Renal cortex interstitium (tissue), 11 donors: ENCODE measurements around the gene BMF. TPM values are rescaled to one million over a fixed set of nuclear protein-coding genes. Genes with fewer than 3 reads are reported as not detected.
"Not testable (repeated sequence)": the region's sequence is repeated elsewhere in the genome, so short reads cannot be mapped to it uniquely, and the experiment has no call there.

Experiments
- DNase-seq, 11 donors: peaks; one replicate each; pipeline ENCODE4 v3.0.0-alpha.2; 2013; ENCODE audit warnings: low read depth in 9 of 11, low spot score in 4 of 11; ENCODE audit errors: extremely low read depth in 1 of 11
- polyA plus RNA-seq, 3 donors: library from polyadenylated mRNA; unstranded; fragments of 120-200 nt; gene quantifications; one replicate each; pipeline ENCODE4 v1.2.1, GENCODE V29; 2013; ENCODE audit not compliant: insufficient read length in 3 of 3

BMF gene
- polyA plus RNA-seq, 3 donors: 34.9 to 45.1 (median 41.3) TPM

DNA sequence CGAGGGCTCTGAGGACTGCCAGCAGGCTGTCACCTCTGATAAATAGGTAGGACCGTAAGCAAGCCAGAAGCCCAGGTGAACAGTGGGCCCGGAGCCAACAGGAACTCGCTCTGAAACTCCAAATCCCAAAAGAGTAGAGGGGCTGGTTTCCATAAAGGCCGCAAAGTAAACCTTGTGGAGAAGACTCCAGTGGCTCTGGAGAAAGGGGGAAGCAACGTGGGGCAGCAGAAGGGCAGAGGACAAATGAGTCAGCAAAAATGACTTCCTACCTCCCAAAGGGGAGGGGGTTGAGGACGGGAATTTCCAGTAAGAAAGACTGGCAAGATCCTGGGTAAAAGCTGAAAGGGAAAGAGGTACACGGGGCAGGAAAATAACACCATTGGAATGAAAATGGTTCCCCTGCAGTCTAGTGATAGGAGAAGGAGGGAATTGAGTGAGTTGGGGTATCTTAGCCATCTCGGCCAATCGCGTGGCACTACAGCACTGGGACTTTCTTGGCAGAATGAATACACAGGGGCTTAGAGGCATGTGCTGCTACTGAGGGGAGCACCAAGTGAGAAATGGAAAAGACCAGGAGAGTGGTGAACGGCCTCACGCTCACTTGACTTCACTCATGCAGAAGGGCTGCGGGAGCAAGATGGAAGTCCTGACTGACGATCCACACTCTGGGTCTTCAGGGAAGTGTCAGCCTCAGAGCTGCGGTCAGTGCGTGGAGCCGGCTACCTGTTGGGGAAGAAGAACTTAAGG lies 33.2 kb downstream of the BMF start:
- DNase-seq: no peak

- not testable (repeated sequence) for DNase-seq
Measured at GRCh38 chr15:40074656-40075055, 34.0 kb downstream of the BMF start.

GRCh38 chr15:40073716-40074490 lies 34.8 kb downstream of the BMF start:
- not testable (repeated sequence) for DNase-seq

DNA sequence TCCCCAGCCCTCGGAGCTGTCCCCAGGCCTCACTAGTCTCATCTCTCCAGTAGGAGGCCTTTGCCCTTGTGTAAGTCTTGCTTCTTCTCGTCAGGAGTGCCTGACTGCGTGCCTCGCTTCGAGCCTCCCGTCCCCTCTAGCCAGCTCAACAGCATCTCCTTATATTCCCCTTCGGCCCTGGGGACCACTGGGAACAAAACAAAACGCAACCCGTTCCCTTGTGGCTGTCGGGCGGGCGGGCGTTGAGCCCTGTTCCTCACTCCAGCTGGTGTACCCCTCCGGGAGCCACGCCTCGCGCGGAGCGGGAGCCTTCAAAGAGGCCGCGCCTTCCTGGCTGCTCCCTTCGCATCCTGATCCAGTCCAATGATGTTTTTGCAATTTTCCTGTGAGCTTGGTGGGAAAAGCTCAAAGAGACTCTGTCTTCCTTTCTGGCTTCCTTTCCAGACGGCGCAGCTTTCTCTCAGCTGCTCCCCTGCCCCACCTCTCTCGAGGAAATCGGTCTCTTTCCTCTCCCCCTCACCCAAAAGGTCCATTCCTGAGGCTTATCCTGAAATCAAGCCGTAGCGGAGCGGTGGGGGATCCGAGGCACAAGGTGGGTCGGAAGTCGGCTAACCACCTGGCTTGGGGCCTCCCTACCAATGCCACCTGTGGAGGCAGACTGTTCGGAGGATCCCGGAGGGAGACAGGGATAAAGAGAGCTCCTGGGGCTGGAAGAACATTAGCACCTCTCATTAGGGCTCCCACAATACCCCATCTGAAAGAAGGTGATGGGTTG lies 36.3 kb downstream of the BMF start:
- DNase-seq: no peak

DNA sequence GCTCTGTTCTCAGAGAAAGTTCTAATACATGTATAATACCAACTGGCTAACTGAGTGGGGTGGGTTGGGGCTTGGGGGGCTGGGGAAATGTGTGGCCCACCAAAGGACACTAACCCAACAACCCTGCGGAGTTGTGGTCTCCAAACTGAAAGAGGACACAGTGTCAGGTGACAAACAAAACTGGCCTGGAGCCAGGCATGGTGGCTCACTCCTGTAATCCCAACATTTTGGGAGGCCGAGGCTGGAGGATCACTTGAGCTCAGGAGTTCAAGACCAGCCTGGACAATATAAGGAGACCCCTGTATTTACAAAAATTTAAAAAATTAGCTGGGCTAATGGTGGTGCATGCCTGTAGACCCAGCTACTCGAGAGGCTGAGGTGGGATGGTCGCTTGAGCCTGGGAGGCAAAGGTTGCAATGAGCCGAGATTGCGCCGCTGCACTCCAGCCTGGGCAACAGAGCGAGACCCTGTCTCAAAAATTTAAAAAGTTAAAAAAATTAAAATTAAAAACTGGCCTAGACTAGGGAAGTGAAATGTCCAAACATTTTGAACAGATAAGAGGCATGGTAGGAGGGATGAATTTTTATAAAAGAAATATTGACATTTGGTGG lies 38.0 kb downstream of the BMF start:
- no peak for DNase-seq

- no peak for DNase-seq
Measured at GRCh38 chr15:40070166-40070557, 38.5 kb downstream of the BMF start.

DNA sequence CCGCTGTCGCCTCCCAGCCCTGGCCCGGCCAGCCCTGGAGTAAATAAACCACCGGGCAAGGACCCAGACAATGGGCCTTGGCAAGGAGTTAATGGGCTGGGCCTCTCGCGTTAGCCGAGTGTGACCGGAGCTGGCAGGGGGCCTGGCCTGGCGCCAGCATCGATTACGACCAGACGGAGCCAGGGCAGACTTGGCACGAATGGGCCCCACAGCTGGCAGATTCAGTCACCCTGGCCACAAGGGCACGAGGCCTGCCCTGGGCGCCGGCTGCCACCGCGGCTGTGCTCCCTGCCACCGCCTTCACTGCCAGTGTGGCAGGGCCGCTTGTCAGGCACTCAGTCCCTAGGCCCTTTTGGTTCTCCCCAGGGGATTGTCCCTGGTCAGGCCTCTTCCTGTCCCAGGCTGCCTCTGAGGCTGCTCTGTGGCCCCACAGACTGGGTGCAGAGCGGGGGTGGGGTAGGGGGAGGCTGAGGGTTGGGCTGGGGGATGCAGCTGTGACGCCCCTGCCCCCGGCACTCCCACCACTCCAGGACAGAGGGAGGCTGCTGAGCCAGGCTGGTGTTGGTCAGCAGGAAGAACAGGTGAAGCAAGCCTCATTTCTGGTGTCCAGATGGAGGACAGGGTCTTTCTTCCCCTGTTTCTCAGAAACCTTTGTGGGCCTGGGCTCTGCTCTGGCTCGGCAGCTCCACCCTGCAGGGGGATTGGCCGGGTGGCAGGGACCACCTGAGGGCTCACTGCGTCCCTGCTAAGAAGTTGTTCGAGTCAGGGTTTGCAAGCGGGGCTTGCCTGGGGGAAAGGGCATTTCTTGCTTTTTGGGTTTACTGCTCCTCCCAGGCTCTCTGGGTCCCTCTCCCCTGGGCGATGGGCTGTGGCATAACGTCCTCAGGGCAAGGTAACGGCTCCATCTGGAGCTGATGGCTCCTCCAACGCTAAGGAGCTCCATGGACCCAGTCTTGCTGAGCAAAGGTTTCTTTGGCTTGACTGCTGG lies 39.2 kb downstream of the BMF start:
- DNase-seq: peak in 8 of 11 donors; percentile 62 to 85 (median 78)

DNA sequence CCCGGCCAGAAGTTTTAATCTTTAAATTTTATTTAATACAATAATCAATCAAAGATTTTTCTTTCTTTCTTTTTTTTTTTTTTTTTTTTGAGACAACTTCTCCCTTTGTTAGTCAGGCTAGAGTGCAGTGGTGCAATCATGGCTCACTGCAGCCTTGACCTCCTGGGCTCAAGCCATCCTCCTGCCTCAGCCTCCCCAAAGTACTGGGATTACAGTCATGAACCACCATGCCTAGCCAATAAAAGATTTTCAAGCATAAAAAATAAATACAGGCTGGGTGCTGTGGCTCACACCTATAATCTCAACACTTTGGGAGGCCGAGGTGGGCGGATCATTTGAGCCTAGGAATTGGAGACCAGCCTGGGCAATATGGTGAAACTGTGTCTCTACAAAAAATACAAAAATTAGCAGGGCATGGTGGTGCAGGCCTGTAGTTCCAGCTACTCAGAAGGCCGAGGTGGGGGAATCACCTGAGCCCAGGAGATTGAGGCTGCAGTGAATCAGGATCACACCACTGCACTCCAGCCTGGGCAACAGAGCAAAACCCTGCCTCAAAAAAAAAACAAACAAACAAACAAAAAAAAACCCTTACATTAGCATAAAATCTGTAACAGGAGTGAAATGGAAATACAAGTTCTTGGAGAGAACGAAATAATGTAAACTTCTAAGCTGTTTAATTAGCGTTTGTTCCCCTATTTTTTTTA lies 40.6 kb downstream of the BMF start:
- DNase-seq: no peak

GRCh38 chr15:40066589-40066988 lies 42.1 kb downstream of the BMF start:
- DNase-seq: no peak

- no peak for DNase-seq
Measured at GRCh38 chr15:40065166-40065565, 43.5 kb downstream of the BMF start.

DNA sequence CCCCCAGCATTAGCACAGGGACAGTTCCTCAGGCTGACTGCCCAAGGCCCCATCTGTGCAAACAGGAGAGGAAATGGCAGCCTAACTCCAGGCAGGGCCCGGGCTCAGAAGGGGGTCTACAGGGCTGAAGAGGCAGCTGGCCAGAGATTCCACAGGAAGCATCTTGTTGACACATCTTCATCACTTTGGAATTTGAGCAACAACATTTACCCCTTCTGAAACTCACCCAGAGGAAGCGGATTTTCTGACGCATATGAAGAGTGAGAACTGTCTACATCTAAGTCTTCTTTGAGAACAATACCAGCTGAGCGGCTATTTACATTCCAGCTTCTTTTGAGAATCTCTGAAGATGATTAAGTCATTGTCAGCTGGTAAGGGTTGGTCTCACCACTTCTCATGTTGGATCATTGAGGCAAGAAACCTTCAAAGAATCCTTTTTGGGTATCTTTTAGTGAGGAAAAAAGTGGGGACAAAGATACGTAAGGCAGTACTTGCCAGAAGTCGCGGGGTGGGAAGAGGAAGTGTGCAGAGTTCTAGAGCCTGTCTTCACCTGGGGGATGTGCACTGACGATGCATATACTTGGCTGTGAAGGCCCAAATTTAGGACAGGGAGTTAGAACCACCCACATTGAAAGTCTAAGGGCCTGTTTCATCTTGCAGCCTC lies 44.3 kb downstream of the BMF start:
- no peak for DNase-seq

- DNase-seq: no peak
Measured at GRCh38 chr15:40063563-40064011, 45.1 kb downstream of the BMF start.

DNA sequence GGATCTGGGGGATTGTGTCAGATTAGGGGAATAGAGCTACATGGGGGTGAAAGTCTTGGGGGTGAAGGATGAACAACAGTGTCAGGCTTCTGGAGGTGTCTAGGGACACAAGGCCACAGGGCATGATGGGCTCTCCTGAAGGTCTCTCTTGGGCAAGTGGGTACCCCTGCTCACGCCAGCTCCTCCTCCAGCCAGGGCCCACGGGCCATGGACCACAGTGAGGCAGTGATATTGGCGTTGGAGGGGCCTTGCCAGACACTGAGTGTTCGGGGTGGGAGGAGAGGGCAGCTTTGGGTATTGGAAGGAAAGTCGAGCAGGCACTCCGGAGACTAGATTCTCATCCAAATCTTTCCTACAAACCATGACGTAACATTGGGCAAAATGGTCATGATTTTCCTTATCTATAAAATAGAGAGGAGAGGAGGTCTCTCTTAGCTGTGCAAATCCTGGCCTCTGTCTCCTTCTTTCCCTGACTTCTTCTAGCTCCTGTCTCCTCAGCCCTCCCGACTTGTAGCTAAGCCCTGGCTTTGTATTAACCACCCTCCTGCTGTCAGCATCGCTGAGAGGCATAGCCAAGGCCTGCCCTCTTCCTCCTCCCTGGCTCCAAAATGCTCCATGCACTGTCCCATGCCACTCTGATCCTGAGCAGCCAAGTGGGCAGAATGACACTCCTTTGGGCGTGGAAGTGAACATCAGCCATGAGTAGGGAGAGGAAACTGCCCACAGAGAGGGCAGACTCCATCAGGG lies 45.7 kb downstream of the BMF start:
- DNase-seq: no peak

GRCh38 chr15:40061212-40061901 lies 47.3 kb downstream of the BMF start:
- DNase-seq: no peak

- DNase-seq: no peak
Measured at GRCh38 chr15:40060236-40060961, 48.3 kb downstream of the BMF start.
